A549 (cell line): ENCODE results near the gene SLC2A13. TPM values are rescaled to one million over a fixed set of nuclear protein-coding genes. Genes with fewer than 3 reads are reported as not detected.

Experiments
- ATAC-seq, 2 experiments: fragments of 200-7000 bp in 1 of 2; fragments of >200 bp in 1 of 2; cut with Nextera tagmentation in 1 of 2; cut with Tn5 transposase in 1 of 2; 3 replicates each; pipeline versions ENCODE4 v1.8.0 to v1.9.1; 2018 to 2020; ENCODE audit warnings: mild to moderate bottlenecking in 1 of 2, moderate library complexity in 1 of 2
- CTCF ChIA-PET: fragments of 300-600 bp; sonication (Branson Sonifier 250); formaldehyde crosslinking; extraction: SDS; loops from one replicate; lab custom pipeline; 2021; ENCODE audit warnings: antibody characterized with exemption, inconsistent platforms; lab: Yijun Ruan, JAX
- POLR2A ChIA-PET: fragments of 350-600 bp; formaldehyde crosslinking; extraction: SDS; loops from one replicate; lab custom pipeline; 2021; ENCODE audit warnings: antibody characterized with exemption, inconsistent platforms; lab: Yijun Ruan, JAX
- DNase-seq, 2 experiments: peaks; one replicate each; pipeline versions ENCODE4 v3.0.0 to v3.0.0-alpha.2; 2011 to 2016; ENCODE audit warnings: low read depth in 1 of 2, low spot score in 1 of 2
- FAIRE-seq: peaks from 2 replicates; lab custom pipeline; 2011; peaks lifted over from hg19 to GRCh38; lab: Jason Lieb, UNC
- H3K27ac ChIP-seq, 2 experiments: fragments of >200 bp; sonication (Bioruptor Twin); formaldehyde crosslinking; 3 replicates each; pipeline ENCODE4 v1.5.1; 2016 to 2017
- H3K4me1 ChIP-seq: fragments of >200 bp; sonication (Bioruptor Twin); formaldehyde crosslinking; 3 replicates; pipeline ENCODE4 v1.6.1; 2016
- H3K4me2 ChIP-seq: fragments of >200 bp; sonication (Bioruptor Twin); formaldehyde crosslinking; 3 replicates; pipeline ENCODE4 v1.6.1; 2016
- H3K4me3 ChIP-seq: fragments of >200 bp; sonication (Bioruptor Twin); formaldehyde crosslinking; 3 replicates; pipeline ENCODE4 v1.5.1; 2016
- H3K9me3 ChIP-seq: fragments of >200 bp; sonication (Bioruptor Twin); formaldehyde crosslinking; 3 replicates; pipeline ENCODE4 v1.6.1; 2016
- ATOH8 ChIP-seq: fragments of 250-450 bp; sonication (Bioruptor Pico); IDR thresholded peaks from 2 replicates; pipeline ENCODE4 v1.5.0; 2020; ENCODE audit warnings: low read depth, mild to moderate bottlenecking, moderate library complexity
- BHLHE40 ChIP-seq: IDR thresholded peaks from 2 replicates; pipeline ENCODE4 v1.6.1; 2012; ENCODE audit warnings: low read depth, low read length, inconsistent platforms
- CBX2 ChIP-seq: fragments of 200-600 bp; sonication (generic); IDR thresholded peaks from 2 replicates; pipeline ENCODE4 v1.6.1; 2016; ENCODE audit warnings: low read depth, mild to moderate bottlenecking, borderline replicate concordance
- E2F6 ChIP-seq: IDR thresholded peaks from 2 replicates; pipeline ENCODE4 v1.6.1; 2012; ENCODE audit warnings: low read depth, borderline replicate concordance
- EP300 ChIP-seq, 2 experiments: fragments of >200 bp; sonication (Bioruptor Twin); formaldehyde crosslinking; IDR thresholded peaks; 2 replicates in 1 of 2; 3 replicates in 1 of 2; pipeline ENCODE4 v1.6.1; 2016 to 2017
- FOSB ChIP-seq: fragments of 250-450 bp; sonication (Bioruptor Pico); IDR thresholded peaks from 2 replicates; pipeline ENCODE4 v1.5.0; 2020; ENCODE audit warnings: mild to moderate bottlenecking, moderate library complexity
- FOXS1 ChIP-seq: fragments of 250-450 bp; sonication (Bioruptor Pico); IDR thresholded peaks from 2 replicates; pipeline ENCODE4 v1.5.0; 2020; ENCODE audit warnings: mild to moderate bottlenecking, moderate library complexity
- HDAC2 ChIP-seq: fragments of 200-600 bp; sonication (generic); IDR thresholded peaks from 2 replicates; pipeline ENCODE4 v1.6.1; 2016
- HES2 ChIP-seq: fragments of >200 bp; sonication (Bioruptor Twin); formaldehyde crosslinking; IDR thresholded peaks from 2 replicates; pipeline ENCODE4 v1.6.1; 2016
- HEYL ChIP-seq: fragments of 250-450 bp; sonication (Bioruptor Pico); IDR thresholded peaks from 2 replicates; pipeline ENCODE4 v1.8.0; 2021; ENCODE audit warnings: mild to moderate bottlenecking, moderate library complexity
- HMGXB4 ChIP-seq: fragments of 250-450 bp; sonication (Bioruptor Pico); IDR thresholded peaks from 2 replicates; pipeline ENCODE4 v1.5.0; 2021; ENCODE audit warnings: mild to moderate bottlenecking, moderate library complexity, borderline replicate concordance
- JUN ChIP-seq, 2 experiments: fragments of >200 bp; sonication (Bioruptor Twin); formaldehyde crosslinking; IDR thresholded peaks; 2 replicates in 1 of 2; 3 replicates in 1 of 2; pipeline ENCODE4 v1.6.1; 2016 to 2017
- JUNB ChIP-seq: fragments of >200 bp; sonication (Bioruptor Twin); formaldehyde crosslinking; IDR thresholded peaks from 2 replicates; pipeline ENCODE4 v1.6.1; 2016
- MAFK ChIP-seq: fragments of 450-650 bp; IDR thresholded peaks from 2 replicates; pipeline ENCODE4 v1.6.1; 2014; ENCODE audit not compliant: partially characterized antibody
- MYC ChIP-seq: IDR thresholded peaks from 2 replicates; pipeline ENCODE4 v1.6.1; 2012; ENCODE audit warnings: mild to moderate bottlenecking, inconsistent platforms, low read length, improper control_type of control experiment, borderline replicate concordance
- PBX3 ChIP-seq: IDR thresholded peaks from 2 replicates; pipeline ENCODE4 v1.6.1; 2012
- PHF8 ChIP-seq: fragments of 200-600 bp; sonication (generic); IDR thresholded peaks from 2 replicates; pipeline ENCODE4 v1.6.1; 2016; ENCODE audit warnings: low read depth, mild to moderate bottlenecking, antibody characterized with exemption, moderate library complexity, borderline replicate concordance
- RAD21 ChIP-seq, 2 experiments: fragments of >200 bp in 1 of 2; sonication (Bioruptor Twin) in 1 of 2; formaldehyde crosslinking in 1 of 2; IDR thresholded peaks in 1 of 2; conservative IDR thresholded peaks in 1 of 2; 2 replicates in 1 of 2; 3 replicates in 1 of 2; pipeline ENCODE4 v1.6.1; 2012 to 2018; ENCODE audit warnings: inconsistent platforms in 1 of 2
- RFX5 ChIP-seq: fragments of 450-650 bp; IDR thresholded peaks from 2 replicates; pipeline ENCODE4 v1.7.1; 2014; ENCODE audit warnings: antibody characterized with exemption, mild to moderate bottlenecking, moderate library complexity
- TFCP2L1 ChIP-seq: fragments of 250-450 bp; sonication (Bioruptor Pico); IDR thresholded peaks from 2 replicates; pipeline ENCODE4 v1.5.0; 2021; ENCODE audit warnings: mild to moderate bottlenecking
- ZC3H11A ChIP-seq: fragments of 450-650 bp; IDR thresholded peaks from 2 replicates; pipeline ENCODE4 v1.6.1; 2014; ENCODE audit warnings: antibody characterized with exemption, mild to moderate bottlenecking
- ZNF302 ChIP-seq: fragments of 250-450 bp; sonication (Bioruptor Pico); IDR thresholded peaks from 2 replicates; pipeline ENCODE4 v1.9.0; 2021; ENCODE audit warnings: inconsistent platforms, mild to moderate bottlenecking, moderate library complexity
- WGBS: methylation state at CpG from one replicate; pipeline ENCODE4 v1.1.6; 2017; ENCODE audit errors: missing lambda C conversion rate; 5-methylcytosine and 5-hydroxymethylcytosine counted together
- polyA plus RNA-seq, 4 experiments: library from polyadenylated mRNA; depleted of rRNA in 3 of 4; stranded (reverse); fragments of >200 nt; fragmentation: RNase III in 1 of 4; extraction: RNeasy Plus Mini Kit Qiagen cat#74134 plus additional on column Dnase treatment in 1 of 4; gene quantifications; 2 replicates in 3 of 4; 3 replicates in 1 of 4; pipeline ENCODE4 v1.2.3, GENCODE V29; 2011 to 2017
- TF ChIP-seq, protein P1 (sequence below): IDR thresholded peaks from 2 replicates; pipeline ENCODE4 v1.6.1; 2012
- TF ChIP-seq, protein P2 (sequence below): fragments of 200-600 bp; sonication (generic); IDR thresholded peaks from 2 replicates; pipeline ENCODE4 v1.6.1; 2016; ENCODE audit warnings: antibody characterized with exemption, mild to moderate bottlenecking, moderate library complexity

Gene SLC2A13
- polyA plus RNA-seq, 2 of the 4 experiments (the other 2 are of a cell fraction) = 4.5 to 8.2 TPM

GRCh38 chr12:40093512-40093911 lies 12.4 kb downstream of the SLC2A13 start:
- Histone ChIP-seq H3K27ac (no peak overlapping the region), H3K4me1 (no peaks in the 10 kb centered on the region), H3K4me2 (no peak overlapping the region), H3K4me3 (no peak overlapping the region), H3K9me3 (no peaks in the 10 kb centered on the region)
- ATAC-seq (no peak), DNase-seq (no peak), FAIRE-seq (no peak)
- 88% methylated on average over 4 of the region's 4 CpGs for WGBS
- CTCF ChIA-PET = interaction anchor here (3.6 kb wide), 1 partner anchor 14 kb away, joined by 15 read pairs; no protein-coding TSS in a partner anchor
- TF ChIP-seq RAD21 (conservative IDR thresholded peaks at IDR 0.05 in 1 of 2, IDR thresholded peaks at IDR 0.05 in 1 of 2) = no peak
- no peak for TF ChIP-seq HES2
- TF ChIP-seq, protein P1, sequence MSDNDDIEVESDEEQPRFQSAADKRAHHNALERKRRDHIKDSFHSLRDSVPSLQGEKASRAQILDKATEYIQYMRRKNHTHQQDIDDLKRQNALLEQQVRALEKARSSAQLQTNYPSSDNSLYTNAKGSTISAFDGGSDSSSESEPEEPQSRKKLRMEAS = no peak
- no peak for TF ChIP-seq ZC3H11A
- no peak for TF ChIP-seq MYC
- no peak for TF ChIP-seq FOXS1 (CRISPR knock-in tag)
- no peak for TF ChIP-seq ZNF302 (CRISPR knock-in tag)
- no peak for TF ChIP-seq JUN (IDR thresholded peaks at IDR 0.05)
- no peak for TF ChIP-seq PHF8
- no peak for TF ChIP-seq RFX5
- TF ChIP-seq ATOH8 = no peak
- no peak for TF ChIP-seq JUNB
- no peak for TF ChIP-seq HMGXB4 (CRISPR knock-in tag)
- no peak for TF ChIP-seq MAFK
- TF ChIP-seq, protein P2, sequence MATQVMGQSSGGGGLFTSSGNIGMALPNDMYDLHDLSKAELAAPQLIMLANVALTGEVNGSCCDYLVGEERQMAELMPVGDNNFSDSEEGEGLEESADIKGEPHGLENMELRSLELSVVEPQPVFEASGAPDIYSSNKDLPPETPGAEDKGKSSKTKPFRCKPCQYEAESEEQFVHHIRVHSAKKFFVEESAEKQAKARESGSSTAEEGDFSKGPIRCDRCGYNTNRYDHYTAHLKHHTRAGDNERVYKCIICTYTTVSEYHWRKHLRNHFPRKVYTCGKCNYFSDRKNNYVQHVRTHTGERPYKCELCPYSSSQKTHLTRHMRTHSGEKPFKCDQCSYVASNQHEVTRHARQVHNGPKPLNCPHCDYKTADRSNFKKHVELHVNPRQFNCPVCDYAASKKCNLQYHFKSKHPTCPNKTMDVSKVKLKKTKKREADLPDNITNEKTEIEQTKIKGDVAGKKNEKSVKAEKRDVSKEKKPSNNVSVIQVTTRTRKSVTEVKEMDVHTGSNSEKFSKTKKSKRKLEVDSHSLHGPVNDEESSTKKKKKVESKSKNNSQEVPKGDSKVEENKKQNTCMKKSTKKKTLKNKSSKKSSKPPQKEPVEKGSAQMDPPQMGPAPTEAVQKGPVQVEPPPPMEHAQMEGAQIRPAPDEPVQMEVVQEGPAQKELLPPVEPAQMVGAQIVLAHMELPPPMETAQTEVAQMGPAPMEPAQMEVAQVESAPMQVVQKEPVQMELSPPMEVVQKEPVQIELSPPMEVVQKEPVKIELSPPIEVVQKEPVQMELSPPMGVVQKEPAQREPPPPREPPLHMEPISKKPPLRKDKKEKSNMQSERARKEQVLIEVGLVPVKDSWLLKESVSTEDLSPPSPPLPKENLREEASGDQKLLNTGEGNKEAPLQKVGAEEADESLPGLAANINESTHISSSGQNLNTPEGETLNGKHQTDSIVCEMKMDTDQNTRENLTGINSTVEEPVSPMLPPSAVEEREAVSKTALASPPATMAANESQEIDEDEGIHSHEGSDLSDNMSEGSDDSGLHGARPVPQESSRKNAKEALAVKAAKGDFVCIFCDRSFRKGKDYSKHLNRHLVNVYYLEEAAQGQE = no peak
- no peak for TF ChIP-seq TFCP2L1 (CRISPR knock-in tag)
- no peak for TF ChIP-seq BHLHE40
- no peak for TF ChIP-seq HEYL
- no peak for TF ChIP-seq CBX2
- TF ChIP-seq, all 56 proteins: peak for 0
- POLR2A ChIA-PET = no interaction called here

DNA sequence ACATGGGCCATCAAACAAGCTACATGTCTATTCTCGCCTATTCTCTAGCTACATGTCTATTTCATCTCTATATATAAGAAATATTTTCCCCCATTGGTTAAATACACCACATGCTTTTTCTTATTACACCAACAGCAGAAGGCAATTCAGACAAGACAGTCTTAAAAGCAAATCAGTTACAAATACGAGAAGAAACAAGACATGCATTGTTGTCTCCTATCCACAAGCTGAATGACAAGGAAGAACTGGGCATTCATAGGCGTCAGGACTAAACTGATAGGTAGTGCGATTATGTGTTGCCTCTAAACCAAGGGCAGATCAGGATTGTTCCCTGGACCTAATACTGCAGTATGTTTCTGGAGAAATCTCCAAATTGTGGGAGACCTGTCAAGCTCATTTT lies 19.4 kb downstream of the SLC2A13 start:
- CTCF ChIA-PET = no interaction called here
- FAIRE-seq (no peak), DNase-seq (no peak), ATAC-seq (no peak)
- H3K27ac ChIP-seq = no peak overlapping the region
- H3K4me3 ChIP-seq = no peak overlapping the region
- no peaks in the 10 kb centered on the region for H3K9me3 ChIP-seq
- H3K4me1 ChIP-seq = no peaks in the 10 kb centered on the region
- WGBS = 89% methylated on average over 4 of the region's 4 CpGs
- H3K4me2 ChIP-seq = no peak overlapping the region
- POLR2A ChIA-PET = no interaction called here
- no peak for TF ChIP-seq FOSB (CRISPR knock-in tag)
- no peak for TF ChIP-seq E2F6
- no peak for TF ChIP-seq PBX3
- TF ChIP-seq, protein P2 = no peak
- no peak for TF ChIP-seq EP300 (IDR thresholded peaks at IDR 0.05)
- TF ChIP-seq HDAC2 = no peak
